HepG2 (cell line): ENCODE results near the gene FBRSL1.

Source experiments
- AGO2 ChIP-seq: fragments of 200-400 bp; formaldehyde crosslinking; optimal IDR thresholded peaks from 2 replicates; pipeline ENCODE3; 2017; ENCODE audit warnings: mild to moderate bottlenecking, low read depth, low read length, moderate library complexity
- CTCF ChIP-seq: sonication (generic); formaldehyde crosslinking; IDR thresholded peaks from 2 replicates; pipeline ENCODE4 v1.5.0; 2020; ENCODE audit warnings: mild to moderate bottlenecking, missing genetic modification reagents, moderate library complexity
- FOSL1 ChIP-seq: sonication (generic); formaldehyde crosslinking; IDR thresholded peaks from 2 replicates; pipeline ENCODE4 v1.9.0; 2021; ENCODE audit warnings: missing genetic modification reagents, borderline replicate concordance
- FUBP1 ChIP-seq: sonication (generic); formaldehyde crosslinking; IDR thresholded peaks from 2 replicates; pipeline ENCODE4 v1.5.1; 2020; ENCODE audit warnings: missing genetic modification reagents, mild to moderate bottlenecking, borderline replicate concordance
- HNRNPH1 ChIP-seq: fragments of 200-400 bp; formaldehyde crosslinking; optimal IDR thresholded peaks from 2 replicates; pipeline ENCODE3; 2017; ENCODE audit warnings: mild to moderate bottlenecking, low read depth, low read length
- JUNB ChIP-seq: sonication (generic); formaldehyde crosslinking; IDR thresholded peaks from 2 replicates; pipeline ENCODE4 v1.8.0; 2022; ENCODE audit warnings: missing genetic modification reagents, mild to moderate bottlenecking, borderline replicate concordance
- PATZ1 ChIP-seq: sonication (generic); formaldehyde crosslinking; IDR thresholded peaks from 2 replicates; pipeline ENCODE4 v1.4.0; 2020; ENCODE audit warnings: missing genetic modification reagents
- POLR2A ChIP-seq, 2 experiments: IDR thresholded peaks; 2 replicates each; pipeline ENCODE4 v1.6.1; 2011; ENCODE audit warnings: low read depth in 2 of 2, low read length in 2 of 2, mild to moderate bottlenecking in 1 of 2, moderate library complexity in 1 of 2; ENCODE audit not compliant: insufficient read depth in 1 of 2
- SMARCC2 ChIP-seq: fragments of 450-650 bp; IDR thresholded peaks from 2 replicates; pipeline ENCODE4 v1.6.1; 2017; ENCODE audit warnings: antibody characterized with exemption, mild to moderate bottlenecking
- STAT6 ChIP-seq: sonication (generic); formaldehyde crosslinking; IDR thresholded peaks from 2 replicates; pipeline ENCODE4 v1.4.0; 2020; ENCODE audit warnings: missing genetic modification reagents, mild to moderate bottlenecking, borderline replicate concordance
- XRCC5 ChIP-seq: fragments of 200-400 bp; formaldehyde crosslinking; optimal IDR thresholded peaks from 2 replicates; pipeline ENCODE3; 2017; ENCODE audit warnings: mild to moderate bottlenecking, low read length
- ZNF335 ChIP-seq: sonication (generic); formaldehyde crosslinking; IDR thresholded peaks from 2 replicates; pipeline ENCODE4 v1.4.0; 2020; ENCODE audit warnings: missing genetic modification reagents
- ZNF574 ChIP-seq: sonication (generic); formaldehyde crosslinking; IDR thresholded peaks from 2 replicates; pipeline ENCODE4 v1.4.0; 2020; ENCODE audit warnings: missing genetic modification reagents
- ZNF672 ChIP-seq: sonication (generic); formaldehyde crosslinking; IDR thresholded peaks from 2 replicates; pipeline ENCODE4 v1.8.1; 2022; ENCODE audit warnings: missing genetic modification reagents

- TF ChIP-seq POLR2A (IDR thresholded peaks at IDR 0.05; ENCODE audit: insufficient read depth in 1 of 2, low read depth in 2 of 2, low read length in 2 of 2) (no peak), ZNF335 (CRISPR knock-in tag) (no peak), CTCF (CRISPR knock-in tag) (no peak), ZNF574 (CRISPR knock-in tag) (no peak), PATZ1 (CRISPR knock-in tag) (no peak), STAT6 (no peak), HNRNPH1 (no peak), ZNF672 (CRISPR knock-in tag) (no peak), SMARCC2 (no peak), XRCC5 (no peak), FOSL1 (CRISPR knock-in tag) (no peak), AGO2 (no peak), JUNB (CRISPR knock-in tag) (no peak), FUBP1 (CRISPR knock-in tag) (no peak)
Measured at GRCh38 chr12:132471858-132472255, 18.1 kb upstream of the FBRSL1 start.
